ENCODE data around the gene AHCYL2.
"Not testable (repeated sequence)": the region's sequence is repeated elsewhere in the genome, so short reads cannot be mapped to it uniquely, and the experiment has no call there.

AHCYL2 gene

GRCh38 chr7:129213828-129214227 is 11.0 kb upstream of the AHCYL2 start:
- Histone ChIP-seq H3K27me3 (no peaks in the 10 kb centered on the region), H3K4me3 (ENCODE audit: low read depth, low read length) (no peak overlapping the region), H3K9me3 (0 out of 2 replicates have a peak, but pooled peaks cover 3% of the 10 kb centered on the region), H3K4me1 (no peaks in the 10 kb centered on the region), H3K36me3 (no peaks in the 10 kb centered on the region)
- TF ChIP-seq CTCF (IDR thresholded peaks at IDR 0.05; ENCODE audit: low read depth, low read length) = peak; percentile 33
- DNase-seq = peak; percentile 44

DNA sequence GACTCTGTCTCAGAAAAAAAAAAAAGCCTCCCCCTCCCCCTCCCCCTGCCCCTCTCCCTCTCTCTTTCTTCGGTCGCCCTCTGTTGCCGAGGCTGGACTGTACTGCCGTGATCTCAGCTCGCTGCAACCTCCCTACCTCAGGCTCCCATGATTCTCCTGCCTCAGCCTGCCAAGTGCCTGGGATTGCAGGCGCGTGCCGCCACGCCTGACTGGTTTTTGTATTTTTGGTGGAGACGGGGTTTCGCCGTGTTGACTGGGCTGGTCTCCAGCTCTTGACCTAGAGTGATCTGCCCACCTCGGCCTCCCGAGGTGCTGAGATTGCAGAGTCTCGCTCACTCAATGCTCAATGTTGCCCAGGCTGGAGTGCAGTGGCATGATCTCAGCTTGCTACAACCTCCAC is 9.1 kb upstream of the AHCYL2 start:
- DNase-seq; H3K36me3 ChIP-seq; H3K27me3 ChIP-seq; H3K4me1 ChIP-seq; H3K4me3 ChIP-seq (ENCODE audit: low read depth, low read length); H3K9me3 ChIP-seq: not testable (repeated sequence)

DNA sequence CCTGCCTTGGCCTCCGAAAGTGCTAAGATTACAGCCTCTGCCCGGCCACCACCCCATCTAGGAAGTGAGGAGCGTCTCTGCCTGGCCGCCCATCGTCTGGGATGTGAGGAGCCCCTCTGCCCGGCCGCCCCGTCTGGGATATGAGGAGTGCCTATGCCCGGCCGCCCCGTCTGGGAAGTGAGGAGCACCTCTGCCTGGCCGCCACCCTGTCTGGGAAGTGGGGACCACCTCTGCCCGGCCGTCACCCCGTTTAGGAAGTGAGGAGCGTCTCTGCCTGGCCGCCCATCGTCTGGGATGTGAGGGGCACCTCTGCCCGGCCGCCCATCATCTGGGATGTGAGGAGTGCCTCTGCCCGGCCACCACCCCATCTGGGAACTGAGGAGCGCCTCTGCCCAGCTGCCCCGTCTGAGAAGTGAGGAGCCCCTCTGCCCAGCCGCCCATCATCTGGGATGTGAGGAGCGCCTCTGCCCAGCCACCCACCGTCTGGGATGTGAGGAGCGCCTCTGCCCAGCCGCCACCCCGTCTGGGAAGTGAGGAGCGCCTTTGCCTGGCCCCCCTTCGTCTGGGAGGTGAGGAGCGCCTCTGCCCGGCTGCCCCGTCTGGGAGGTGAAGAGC is 8.6 kb upstream of the AHCYL2 start:
- H3K36me3 ChIP-seq; H3K27me3 ChIP-seq; H3K9me3 ChIP-seq; H3K4me3 ChIP-seq (ENCODE audit: low read depth, low read length); DNase-seq; H3K4me1 ChIP-seq: not testable (repeated sequence)

DNA sequence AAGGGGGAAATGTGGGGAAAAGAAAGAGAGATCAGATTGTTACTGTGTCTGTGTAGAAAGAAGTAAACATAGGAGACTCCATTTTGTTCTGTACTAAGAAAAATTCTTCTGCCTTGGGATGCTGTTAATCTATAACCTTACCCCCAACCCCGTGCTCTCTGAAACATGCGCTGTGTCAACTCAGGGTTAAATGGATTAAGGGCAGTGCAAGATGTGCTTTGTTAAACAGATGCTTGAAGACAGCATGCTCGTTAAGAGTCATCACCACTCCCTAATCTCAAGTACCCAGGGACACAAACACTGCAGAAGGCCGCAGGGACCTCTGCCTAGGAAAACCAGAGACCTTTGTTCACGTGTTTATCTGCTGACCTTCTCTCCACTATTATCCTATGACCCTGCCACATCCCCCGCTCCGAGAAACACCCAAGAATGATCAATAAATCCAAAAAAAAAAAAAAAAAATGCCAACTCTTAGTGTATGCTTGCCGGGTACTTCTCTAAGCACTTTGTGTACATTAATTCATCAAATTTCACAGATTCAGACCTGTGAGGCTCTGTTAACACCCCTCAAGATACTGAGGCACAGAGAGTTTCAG is 7.9 kb upstream of the AHCYL2 start:
- not testable (repeated sequence) for H3K9me3 ChIP-seq; DNase-seq; H3K4me3 ChIP-seq (ENCODE audit: low read depth, low read length); H3K27me3 ChIP-seq; H3K4me1 ChIP-seq; H3K36me3 ChIP-seq

- peak; percentile 90 for DNase-seq
- TF ChIP-seq CTCF (IDR thresholded peaks at IDR 0.05; ENCODE audit: low read depth, low read length) = peak; percentile 93
- H3K36me3 ChIP-seq = no peaks in the 10 kb centered on the region
- no peaks in the 10 kb centered on the region for H3K4me1 ChIP-seq
- no peaks in the 10 kb centered on the region for H3K27me3 ChIP-seq
- H3K9me3 ChIP-seq = 0 out of 2 replicates have a peak, but pooled peaks cover 3% of the 10 kb centered on the region
- no peak overlapping the region for H3K4me3 ChIP-seq (ENCODE audit: low read depth, low read length)
Observed at GRCh38 chr7:129218514-129219062, 6.2 kb upstream of the AHCYL2 start.

GRCh38 chr7:129219166-129219565 is 5.7 kb upstream of the AHCYL2 start:
- not testable (repeated sequence) for DNase-seq; H3K9me3 ChIP-seq; H3K36me3 ChIP-seq; H3K27me3 ChIP-seq; H3K4me3 ChIP-seq (ENCODE audit: low read depth, low read length); H3K4me1 ChIP-seq

- peaks cover 5% of the 10 kb centered on the region for H3K27me3 ChIP-seq
- no peaks in the 10 kb centered on the region for H3K9me3 ChIP-seq
- no peaks in the 10 kb centered on the region for H3K36me3 ChIP-seq
- TF ChIP-seq CTCF (IDR thresholded peaks at IDR 0.05; ENCODE audit: low read depth, low read length) = no peak
- H3K4me1 ChIP-seq = no peaks in the 10 kb centered on the region; the same call in 1 of the 2 replicates
- no peak for DNase-seq
- H3K4me3 ChIP-seq (ENCODE audit: low read depth, low read length) = no peak overlapping the region
Observed at GRCh38 chr7:129222064-129222463, 2.8 kb upstream of the AHCYL2 start.

- Histone ChIP-seq H3K36me3 (no peaks in the 10 kb centered on the region), H3K27me3 (peaks cover 5% of the 10 kb centered on the region), H3K4me3 (ENCODE audit: low read depth, low read length) (peak overlapping the region; percentile 76), H3K4me1 (no peaks in the 10 kb centered on the region; the same call in 1 of the 2 replicates), H3K9me3 (no peaks in the 10 kb centered on the region)
- peak; percentile 50 for DNase-seq
- no peak for TF ChIP-seq CTCF (IDR thresholded peaks at IDR 0.05; ENCODE audit: low read depth, low read length)
Observed at GRCh38 chr7:129225206-129225930, 538 bp downstream of the AHCYL2 start.
